ENCODE data around the gene C1orf159. TPM values are rescaled to one million over a fixed set of nuclear protein-coding genes. Genes with fewer than 3 reads are reported as not detected.

C1orf159 gene
- total and polyA plus RNA-seq, 12 donors, result 0.55 to 54.3 (median 11.3) TPM

- intact Hi-C loops (cut with DNase I), result no loop called here
- Histone ChIP-seq H3K27me3 (no peaks in the 10 kb centered on the region), H3K36me3 (replicated peaks in 1 of 2) (no peaks in the 10 kb centered on the region), H3K4me1 (replicated peaks in 1 of 2) (peaks cover 5% of the 10 kb centered on the region in 2 donors), H3K4me3 (no peak overlapping the region), H3K9me3 (replicated peaks in 1 of 3) (no peaks in the 10 kb centered on the region), H3K27ac (no peak overlapping the region)
- TF ChIP-seq CTCF (IDR thresholded peaks at IDR 0.05), result no peak
- no peak for TF ChIP-seq POLR2A (IDR thresholded peaks at IDR 0.05)
- DNase-seq, result no peak
- 92 to 98% (median 95%) methylated on average over 13 to 23 of the region's 23 CpGs for WGBS, 4 donors
These were observed 70.8 kb downstream of the C1orf159 start for GRCh38 chr1:1045129-1045528.

DNA sequence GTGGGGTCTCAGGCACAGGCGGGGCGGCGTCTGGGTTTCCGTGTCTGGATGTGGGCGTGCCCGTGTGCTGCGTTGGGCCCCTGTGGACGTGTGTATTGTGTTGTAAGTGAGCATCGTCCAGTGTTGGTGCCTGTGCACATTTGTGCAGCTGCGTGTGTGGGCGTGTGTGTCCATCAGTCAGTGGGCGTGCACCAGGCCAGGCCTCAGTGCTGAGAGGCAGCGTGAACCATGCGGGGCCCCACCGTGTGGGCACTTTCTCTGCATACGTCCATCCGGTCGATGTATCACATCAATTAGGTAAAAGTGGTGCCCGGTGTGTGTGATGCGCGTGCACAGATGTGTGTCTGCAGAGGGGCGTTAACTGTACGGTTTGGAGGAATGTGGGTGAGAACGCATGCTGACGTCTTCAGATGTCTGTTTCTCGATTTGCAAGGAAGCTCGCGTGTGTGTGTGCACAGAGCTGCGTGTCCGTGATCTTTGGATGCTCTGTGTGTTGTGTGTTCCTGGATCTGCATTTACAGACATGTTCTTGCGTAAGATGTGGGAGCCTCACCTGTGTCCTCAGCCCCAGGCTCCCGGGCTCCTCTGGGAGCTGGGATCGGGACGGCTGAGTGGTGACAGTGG lies 71.3 kb downstream of the C1orf159 start:
- Histone ChIP-seq H3K4me3 (no peak overlapping the region), H3K27ac (no peak overlapping the region), H3K4me1 (replicated peaks in 1 of 2) (peaks cover 8 to 10% of the 10 kb centered on the region in 2 donors), H3K36me3 (replicated peaks in 1 of 2) (no peaks in the 10 kb centered on the region), H3K27me3 (peaks cover 3% of the 10 kb centered on the region), H3K9me3 (replicated peaks in 1 of 3) (no peaks in the 10 kb centered on the region)
- WGBS, 4 donors, result 89 to 96% (median 94%) methylated on average over 25 to 34 of the region's 34 CpGs
- no peak for TF ChIP-seq POLR2A (IDR thresholded peaks at IDR 0.05)
- TF ChIP-seq CTCF (IDR thresholded peaks at IDR 0.05), result no peak
- intact Hi-C loops (cut with DNase I), result no loop called here
- no peak for DNase-seq

DNA sequence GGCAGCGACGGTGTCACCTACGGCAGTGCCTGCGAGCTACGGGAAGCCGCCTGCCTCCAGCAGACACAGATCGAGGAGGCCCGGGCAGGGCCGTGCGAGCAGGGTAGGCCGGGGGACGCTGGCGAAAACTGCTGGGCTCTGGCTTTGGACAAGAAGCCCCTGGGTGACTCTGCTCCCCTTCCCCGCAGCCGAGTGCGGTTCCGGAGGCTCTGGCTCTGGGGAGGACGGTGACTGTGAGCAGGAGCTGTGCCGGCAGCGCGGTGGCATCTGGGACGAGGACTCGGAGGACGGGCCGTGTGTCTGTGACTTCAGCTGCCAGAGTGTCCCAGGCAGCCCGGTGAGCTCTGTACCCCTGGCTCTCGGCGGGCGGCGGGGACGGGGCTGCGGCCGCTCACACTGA lies 72.0 kb downstream of the C1orf159 start:
- Histone ChIP-seq H3K27ac (no peak overlapping the region), H3K9me3 (replicated peaks in 1 of 3) (no peaks in the 10 kb centered on the region), H3K36me3 (replicated peaks in 1 of 2) (no peaks in the 10 kb centered on the region), H3K4me1 (replicated peaks in 1 of 2) (peaks cover 8 to 10% of the 10 kb centered on the region in 2 donors), H3K27me3 (peaks cover 6% of the 10 kb centered on the region), H3K4me3 (no peak overlapping the region)
- no peak for DNase-seq
- no peak for TF ChIP-seq CTCF (IDR thresholded peaks at IDR 0.05)
- no peak for TF ChIP-seq POLR2A (IDR thresholded peaks at IDR 0.05)
- intact Hi-C loops (cut with DNase I), result no loop called here
- WGBS, 4 donors, result 95 to 97% (median 96%) methylated on average over 16 to 33 of the region's 33 CpGs

- no peak overlapping the region for H3K27ac ChIP-seq
- no peak for DNase-seq
- H3K4me1 ChIP-seq (replicated peaks in 1 of 2), result peaks cover 8 to 10% of the 10 kb centered on the region in 2 donors
- TF ChIP-seq POLR2A (IDR thresholded peaks at IDR 0.05), result no peak
- H3K9me3 ChIP-seq (replicated peaks in 1 of 3), result no peaks in the 10 kb centered on the region
- intact Hi-C loops (cut with DNase I), result no loop called here
- no peak overlapping the region for H3K4me3 ChIP-seq
- no peaks in the 10 kb centered on the region for H3K36me3 ChIP-seq (replicated peaks in 1 of 2)
- H3K27me3 ChIP-seq, result peaks cover 11% of the 10 kb centered on the region
- 94 to 100% (median 95%) methylated on average over 7 to 27 of the region's 27 CpGs for WGBS, 4 donors
These were observed 72.5 kb downstream of the C1orf159 start for GRCh38 chr1:1043411-1043810.

GRCh38 chr1:1042835-1043234 lies 73.1 kb downstream of the C1orf159 start:
- Histone ChIP-seq H3K36me3 (replicated peaks in 1 of 2) (no peaks in the 10 kb centered on the region), H3K27me3 (peaks cover 16% of the 10 kb centered on the region), H3K4me3 (no peak overlapping the region), H3K27ac (no peak overlapping the region), H3K4me1 (replicated peaks in 1 of 2) (peaks cover 8 to 10% of the 10 kb centered on the region in 2 donors), H3K9me3 (replicated peaks in 1 of 3) (no peaks in the 10 kb centered on the region)
- 89 to 92% (median 91%) methylated on average over 9 to 10 of the region's 10 CpGs for WGBS, 4 donors
- no peak for DNase-seq
- TF ChIP-seq POLR2A (IDR thresholded peaks at IDR 0.05), result no peak
- TF ChIP-seq CTCF (IDR thresholded peaks at IDR 0.05), result no peak
- intact Hi-C loops (cut with DNase I), result no loop called here
